ENCODE measurements around the gene MMP21.

Gene MMP21

GRCh38 chr10:125782054-125782453, 6.4 kb upstream of the MMP21 start:
- DNase-seq (ENCODE audit: low read depth in 2 of 2): no peak
- no peak for TF ChIP-seq CTCF (IDR thresholded peaks at IDR 0.05; ENCODE audit: low read depth, low read length)
- H3K4me3 ChIP-seq (replicated peaks in 1 of 2; ENCODE audit: low read depth in 2 of 2, low read length in 2 of 2): no peak overlapping the region

GRCh38 chr10:125781374-125781773, 5.8 kb upstream of the MMP21 start:
- no peak overlapping the region for H3K4me3 ChIP-seq (replicated peaks in 1 of 2; ENCODE audit: low read depth in 2 of 2, low read length in 2 of 2)
- DNase-seq (ENCODE audit: low read depth in 2 of 2): no peak
- TF ChIP-seq CTCF (IDR thresholded peaks at IDR 0.05; ENCODE audit: low read depth, low read length): no peak

GRCh38 chr10:125779403-125780327, 4.0 kb upstream of the MMP21 start:
- TF ChIP-seq CTCF (IDR thresholded peaks at IDR 0.05; ENCODE audit: low read depth, low read length): no peak
- no peak for DNase-seq (ENCODE audit: low read depth in 2 of 2)
- H3K4me3 ChIP-seq (replicated peaks in 1 of 2; ENCODE audit: low read depth in 2 of 2, low read length in 2 of 2): no peak overlapping the region

- H3K4me3 ChIP-seq (replicated peaks in 1 of 2; ENCODE audit: low read depth in 2 of 2, low read length in 2 of 2): no peak overlapping the region
- TF ChIP-seq CTCF (IDR thresholded peaks at IDR 0.05; ENCODE audit: low read depth, low read length): no peak
These were observed 2.9 kb upstream of the MMP21 start for GRCh38 chr10:125778556-125778955.

GRCh38 chr10:125777806-125778205, 2.2 kb upstream of the MMP21 start:
- no peak for TF ChIP-seq CTCF (IDR thresholded peaks at IDR 0.05; ENCODE audit: low read depth, low read length)
- no peak for DNase-seq (ENCODE audit: low read depth in 2 of 2)
- H3K4me3 ChIP-seq (replicated peaks in 1 of 2; ENCODE audit: low read depth in 2 of 2, low read length in 2 of 2): no peak overlapping the region

More at GRCh38 chr10:125778556-125778955, 2.9 kb upstream of the MMP21 start:
- DNase-seq (ENCODE audit: low read depth in 2 of 2): no peak

- DNase-seq (ENCODE audit: low read depth in 2 of 2): no peak
- no peak overlapping the region for H3K4me3 ChIP-seq (replicated peaks in 1 of 2; ENCODE audit: low read depth in 2 of 2, low read length in 2 of 2)
- TF ChIP-seq CTCF (IDR thresholded peaks at IDR 0.05; ENCODE audit: low read depth, low read length): no peak
These were observed 935 bp downstream of the MMP21 start for GRCh38 chr10:125774581-125775191.

Measured in cardiac fibroblast (primary cell).